Activated T-helper 9 cell treated with anti-CD3 and anti-CD28 coated beads, Interleukin-2, amount 50 U/mL, for 16 hours (primary cell): ENCODE results near the gene ASF1A.

Experiments used
- DNase-seq: peaks from one replicate; pipeline ENCODE4 v3.0.0-alpha.2; 2020; ENCODE audit warnings: low read depth

The ASF1A gene

DNA sequence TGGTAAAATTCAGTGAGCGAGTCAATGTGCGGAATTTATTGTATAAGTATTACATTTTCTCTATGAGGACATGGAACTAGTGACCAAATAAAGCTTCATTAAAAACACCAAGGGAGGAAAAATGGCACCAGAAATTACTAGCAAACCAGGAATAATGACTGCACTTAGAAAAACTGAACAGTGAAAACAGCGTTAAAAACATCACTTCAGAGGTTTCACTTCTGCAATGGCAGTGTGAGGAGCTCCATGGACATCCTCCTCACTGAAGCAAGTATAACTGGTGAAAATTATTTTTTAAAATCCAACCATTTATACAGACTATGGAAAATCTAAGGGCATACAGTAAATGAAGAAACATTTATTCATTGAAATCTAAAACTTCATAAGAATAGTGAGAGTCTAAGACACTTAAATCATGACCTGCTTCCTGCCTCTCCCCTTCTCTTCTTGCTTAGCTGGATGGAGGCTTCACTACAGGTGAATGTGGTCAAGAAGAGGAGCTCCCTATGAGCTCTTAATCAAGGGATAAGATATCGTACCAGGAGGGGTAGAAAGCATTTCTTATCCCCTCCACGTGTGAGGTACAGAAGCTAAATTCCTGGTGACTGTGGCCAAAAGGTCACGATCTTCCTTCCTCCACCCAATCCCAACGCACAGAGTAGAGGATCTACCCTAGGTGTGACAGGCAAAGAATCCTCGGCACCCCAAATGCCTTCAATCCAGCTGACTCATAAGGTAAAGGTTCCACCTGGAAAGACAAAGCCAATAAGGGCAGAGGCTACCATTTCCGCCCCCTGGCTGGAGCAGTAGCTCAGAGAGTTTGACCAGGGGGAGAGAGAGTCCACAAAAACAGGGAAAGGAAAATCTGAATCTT, 12.3 kb upstream of the ASF1A start:
- no peak for DNase-seq

DNA sequence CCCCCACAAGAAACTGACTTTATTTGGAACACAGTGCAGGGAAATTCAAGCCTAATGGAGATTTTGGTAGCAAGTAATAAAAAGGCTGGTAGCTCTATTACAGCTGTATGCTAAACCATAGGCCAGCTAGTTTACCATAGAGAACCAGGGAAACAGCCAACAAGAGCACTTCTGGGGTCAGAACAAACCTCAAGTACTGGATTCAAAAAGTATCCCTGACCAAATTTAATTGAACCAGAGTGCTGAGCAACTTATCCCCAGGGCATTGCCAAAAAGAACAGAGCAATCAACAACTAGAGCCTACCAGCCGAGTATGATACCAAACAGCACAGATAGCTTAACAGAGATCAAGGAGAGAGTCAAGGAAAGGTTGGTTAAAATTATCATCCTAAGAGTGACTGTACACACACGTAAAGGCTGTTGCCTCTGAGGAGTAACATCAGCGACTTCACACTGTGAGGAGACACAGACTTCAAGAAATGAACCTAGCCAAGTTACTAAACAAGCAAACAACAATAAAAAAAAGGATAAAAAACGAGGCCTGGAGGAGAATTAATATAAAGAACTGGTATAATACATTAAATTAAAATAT, 11.5 kb upstream of the ASF1A start:
- no peak for DNase-seq

DNA sequence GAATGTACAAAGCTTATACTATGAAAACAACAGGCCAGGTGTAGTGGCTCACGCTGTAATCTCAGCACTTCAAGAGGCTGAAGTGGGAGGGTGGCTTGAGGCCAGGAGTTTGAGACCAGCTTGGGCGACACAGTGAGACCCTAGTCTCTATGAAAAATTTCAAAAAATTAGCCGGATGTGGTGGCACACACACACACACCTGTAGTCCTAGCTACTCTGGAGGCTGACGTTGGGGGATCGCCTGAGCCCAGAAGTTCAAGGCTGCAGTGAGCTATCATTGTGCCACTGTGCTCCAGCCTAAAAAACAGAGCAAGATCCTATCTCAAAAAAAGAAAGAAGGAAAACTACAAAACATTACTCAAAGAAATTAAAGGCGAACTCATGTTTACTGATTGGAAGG, 7.3 kb upstream of the ASF1A start:
- no peak for DNase-seq

DNA sequence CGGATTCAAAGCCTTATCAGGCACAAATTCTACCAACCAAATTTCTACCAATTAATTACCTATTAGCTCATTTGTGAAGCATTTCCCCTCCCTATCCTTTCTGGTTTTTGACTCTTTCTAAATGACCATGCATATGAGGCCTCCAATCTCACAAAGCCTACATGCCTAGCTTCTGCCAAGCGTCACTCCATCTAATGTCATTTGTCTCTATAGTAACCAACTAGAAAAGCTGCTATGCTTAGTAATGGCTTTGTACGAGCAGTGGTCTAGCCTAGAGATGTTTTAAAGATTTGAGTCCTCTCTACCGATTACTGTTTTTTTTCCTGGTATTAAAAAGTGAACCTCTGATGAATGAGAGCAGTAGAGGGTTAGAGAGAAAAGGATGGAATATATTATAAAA, 4.8 kb upstream of the ASF1A start:
- no peak for DNase-seq

DNA sequence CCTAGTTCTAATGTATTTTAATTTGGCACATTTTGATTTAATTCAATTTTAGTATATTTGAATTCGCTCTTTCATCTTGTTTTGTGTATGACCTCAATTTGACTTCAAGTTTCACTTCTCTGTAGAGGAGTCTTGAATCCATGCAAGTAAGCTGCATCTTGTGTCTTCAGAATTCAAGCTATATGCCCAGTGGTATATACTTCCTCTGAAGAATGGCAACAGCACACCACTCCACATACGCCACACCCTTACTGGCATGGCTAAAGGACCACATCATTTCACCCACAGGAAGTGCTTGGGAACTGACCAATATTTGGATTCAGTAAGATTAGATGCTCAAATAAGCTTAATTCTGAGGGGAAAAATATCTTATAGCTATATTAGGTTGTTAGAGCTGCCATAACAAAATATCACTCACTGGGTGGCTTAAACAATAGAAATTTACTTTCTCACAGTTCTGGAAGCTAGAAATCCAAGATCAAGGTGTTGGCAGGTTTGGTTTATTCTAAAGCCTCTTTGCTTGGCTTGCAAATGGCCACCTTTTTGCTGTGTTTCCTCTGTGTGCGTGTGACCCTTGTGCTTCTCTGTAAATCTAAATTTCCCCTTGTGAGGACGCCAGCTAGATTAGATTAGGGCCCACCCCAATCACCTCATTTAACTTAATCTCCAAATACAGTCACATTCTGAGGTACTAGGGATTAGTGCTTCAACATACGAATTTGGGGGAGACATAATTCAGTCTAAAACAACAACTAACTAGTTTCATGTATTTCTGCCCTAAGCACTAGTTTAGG, 2.8 kb upstream of the ASF1A start:
- DNase-seq = no peak

DNA sequence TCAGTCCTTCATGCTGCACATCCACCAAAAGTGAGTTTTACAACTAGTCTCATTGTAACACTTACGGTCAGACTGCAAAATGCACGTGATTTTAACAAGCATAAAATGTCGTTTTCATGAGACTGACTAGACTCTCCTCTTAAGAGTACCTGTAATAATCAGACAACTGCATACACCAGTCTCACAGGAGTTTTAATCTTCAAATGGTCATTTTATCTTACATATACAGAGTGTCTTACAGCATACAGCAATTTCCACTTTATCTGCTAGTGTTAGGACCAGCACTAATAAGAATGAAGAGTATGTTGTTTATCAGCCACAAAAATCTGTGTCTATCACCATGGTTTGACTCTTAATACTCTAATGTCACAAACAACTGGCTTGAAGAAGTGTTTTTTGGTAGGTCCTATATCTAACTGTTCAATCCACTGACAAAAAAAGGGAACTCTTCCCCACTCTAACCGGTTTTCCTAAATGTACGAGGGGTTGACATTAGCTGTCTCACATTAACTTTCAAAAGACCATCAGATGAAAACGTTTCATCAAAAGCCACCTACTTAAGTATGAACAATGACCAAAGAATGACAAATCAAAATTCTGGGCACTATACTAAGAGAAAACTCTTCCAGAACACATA, 1.5 kb upstream of the ASF1A start:
- no peak for DNase-seq

DNA sequence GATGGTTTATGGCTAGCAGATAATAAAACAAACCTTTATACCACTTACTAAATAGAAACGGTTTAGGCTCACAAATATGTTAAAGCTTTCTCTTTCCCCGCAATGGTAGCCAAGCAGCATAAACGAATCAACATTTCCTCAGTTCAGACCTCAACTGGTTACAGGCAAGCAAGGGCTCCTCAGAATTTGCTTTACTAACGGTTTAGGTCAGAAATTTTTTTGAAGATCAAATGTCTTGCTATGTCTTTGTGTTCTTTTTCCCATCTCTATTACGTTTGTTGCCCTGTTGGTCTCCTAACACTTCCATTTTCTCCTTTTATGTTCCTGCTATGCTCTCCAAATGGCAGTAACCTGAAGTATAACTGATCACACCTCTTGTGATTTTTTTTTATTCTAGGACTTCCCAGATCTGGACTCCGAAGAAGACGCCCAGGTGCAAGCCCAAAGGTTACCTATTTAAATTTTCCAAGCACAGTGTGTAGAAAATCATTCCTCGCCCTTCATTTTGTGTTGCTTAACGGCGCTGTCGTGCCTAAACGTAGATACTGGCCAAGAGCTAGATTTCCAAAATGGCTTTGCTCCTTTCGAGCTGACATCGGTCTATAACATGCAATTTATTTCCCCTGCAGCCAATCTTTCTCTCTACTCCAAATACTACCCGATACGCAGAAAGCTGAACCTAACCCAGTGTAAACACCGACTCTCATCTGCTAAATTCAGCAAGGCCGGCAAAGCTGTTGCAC, 717 bp upstream of the ASF1A start:
- peak; percentile 9 for DNase-seq

DNA sequence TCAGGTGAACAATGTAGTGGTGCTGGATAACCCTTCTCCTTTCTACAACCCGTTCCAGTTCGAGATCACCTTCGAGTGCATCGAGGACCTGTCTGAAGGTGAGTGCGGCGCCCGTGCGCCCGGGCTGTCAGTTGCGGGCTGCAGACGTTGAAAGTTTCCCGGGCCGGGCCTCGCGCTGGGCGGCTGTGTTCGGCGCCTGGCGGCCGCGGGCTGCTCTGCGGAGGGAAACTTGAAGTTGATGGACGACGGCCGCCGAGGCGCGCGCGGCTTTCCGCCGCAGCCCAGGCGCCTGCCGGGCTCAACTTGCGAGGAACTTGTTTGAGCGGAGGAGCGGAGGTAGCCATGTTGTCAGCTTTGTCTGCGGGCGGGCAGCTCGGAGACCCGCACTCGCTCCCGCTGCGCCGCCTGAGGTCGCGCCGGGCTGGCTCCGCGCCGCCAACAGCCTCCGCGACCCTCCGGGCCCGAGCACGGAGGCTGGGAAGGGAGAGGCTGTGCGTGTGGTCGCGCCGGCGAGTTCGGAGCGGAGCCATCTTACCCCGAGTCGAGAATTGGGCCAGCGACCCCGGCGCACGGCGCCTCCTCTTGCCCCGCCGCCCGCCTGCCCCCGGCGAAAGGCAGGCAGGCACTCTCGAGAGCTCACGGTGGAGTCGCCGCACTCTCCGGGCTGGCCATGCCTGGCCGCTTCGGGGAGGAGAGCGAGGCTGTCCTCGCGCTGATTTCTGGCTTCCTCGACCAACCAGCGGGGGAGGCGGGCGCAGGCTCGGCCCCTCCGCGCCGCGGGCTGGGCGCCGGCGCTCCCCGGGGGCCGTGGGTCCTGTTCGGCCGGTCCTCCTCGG, 691 bp downstream of the ASF1A start:
- DNase-seq = peak; percentile 50

DNA sequence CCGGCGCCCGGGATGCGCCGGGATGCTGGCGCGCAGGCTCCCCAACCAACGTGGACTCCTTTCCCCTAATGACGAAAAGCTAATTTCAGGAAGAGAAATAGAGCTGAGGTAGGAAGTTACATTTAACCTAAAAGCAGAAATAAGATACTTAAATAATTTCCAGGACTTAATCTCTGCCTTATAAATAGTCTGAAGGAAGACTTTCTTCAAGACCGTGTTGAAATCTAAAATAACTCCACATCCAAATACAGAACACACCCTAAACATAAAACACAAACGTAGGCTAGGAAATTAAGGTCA, 1.3 kb downstream of the ASF1A start:
- no peak for DNase-seq

DNA sequence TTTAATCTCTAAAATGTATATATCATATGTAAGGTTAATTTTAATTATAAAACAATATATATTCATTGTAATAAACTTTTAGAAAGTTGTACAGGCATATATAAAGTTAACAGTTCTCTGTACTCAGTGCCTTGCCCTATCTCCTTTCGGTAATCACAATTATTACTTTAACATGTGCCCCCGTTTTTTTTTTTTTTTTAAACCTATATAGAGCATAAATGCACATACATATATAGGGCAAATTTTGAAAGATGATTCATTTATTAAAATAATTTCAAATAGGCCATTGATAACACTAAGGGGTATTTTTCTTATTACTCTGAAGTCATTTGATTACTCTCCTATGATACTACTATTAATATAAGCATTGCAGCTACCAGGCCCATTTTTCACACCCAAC, 1.9 kb downstream of the ASF1A start:
- DNase-seq = no peak

DNA sequence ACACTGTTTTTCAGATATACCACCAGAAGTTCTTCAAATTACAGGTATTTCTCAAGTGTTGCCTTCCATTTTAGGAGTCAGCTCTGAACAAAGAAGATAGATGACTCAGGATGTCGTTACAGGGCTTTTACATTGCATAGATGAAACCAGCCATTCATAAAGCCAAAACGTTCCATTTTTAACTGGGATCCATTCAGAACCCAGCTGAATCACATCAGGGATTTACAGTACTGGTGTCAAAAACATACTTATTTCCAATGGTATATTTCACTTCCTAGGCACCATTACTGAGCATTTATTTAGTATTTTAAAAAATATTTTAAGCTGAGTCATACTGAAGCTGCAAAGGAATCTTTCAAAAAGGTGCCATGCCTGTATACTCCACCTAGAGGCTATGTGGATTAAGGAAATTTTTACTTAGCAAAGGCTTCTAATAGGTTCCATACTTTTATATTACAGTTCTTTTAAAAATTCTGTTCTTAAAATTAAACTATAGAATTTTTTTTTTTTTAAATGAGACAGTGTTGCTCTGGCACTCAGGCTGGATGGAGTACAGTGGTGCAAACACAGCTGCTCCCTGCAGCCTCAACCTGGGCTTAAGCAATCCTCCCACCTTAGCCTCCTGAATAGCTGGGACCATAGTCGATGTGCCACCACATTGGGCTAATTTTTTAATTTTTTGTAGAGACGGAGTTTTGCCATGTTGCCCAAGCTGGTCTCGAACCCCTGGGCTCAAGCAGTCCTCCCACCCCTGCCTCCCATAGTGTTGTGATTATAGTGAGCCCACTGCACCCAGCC, 2.6 kb downstream of the ASF1A start:
- no peak for DNase-seq

DNA sequence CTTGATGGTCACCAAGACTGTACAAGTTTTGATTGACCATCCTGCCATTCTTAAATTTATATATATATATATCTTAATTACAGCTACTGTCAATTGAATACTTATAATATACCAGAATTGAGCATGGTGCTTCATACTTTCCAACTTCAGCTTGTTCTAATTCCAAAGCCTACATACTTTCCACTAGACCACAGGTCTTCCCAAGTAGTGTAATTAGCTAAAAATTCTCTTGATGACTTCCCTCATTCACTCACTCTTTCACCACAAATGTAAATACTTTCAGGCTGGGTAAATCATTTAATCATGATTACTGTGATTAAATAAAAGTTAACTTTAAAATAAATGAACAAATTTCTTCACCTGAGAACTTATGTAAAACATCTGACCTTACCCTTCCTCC, 3.4 kb downstream of the ASF1A start:
- DNase-seq = no peak

DNA sequence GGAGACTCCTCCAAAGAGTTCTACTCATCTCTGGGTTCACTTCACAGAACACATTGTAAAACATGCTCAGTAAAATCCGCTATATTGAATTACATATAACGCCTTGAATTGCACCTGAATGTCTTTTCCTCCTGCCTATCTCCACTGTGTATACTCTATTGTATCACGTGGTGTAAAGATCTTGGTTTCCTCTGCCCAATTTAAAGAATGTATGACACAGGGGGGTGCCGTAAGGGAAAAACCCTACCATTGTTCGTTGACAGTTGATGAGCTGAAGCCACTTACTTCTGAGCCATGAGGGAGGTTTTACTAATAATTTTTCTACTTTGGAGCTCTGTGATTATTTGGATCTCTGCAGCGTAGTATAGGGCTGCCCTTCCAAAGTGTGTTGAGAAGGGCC, 6.0 kb downstream of the ASF1A start:
- no peak for DNase-seq

DNA sequence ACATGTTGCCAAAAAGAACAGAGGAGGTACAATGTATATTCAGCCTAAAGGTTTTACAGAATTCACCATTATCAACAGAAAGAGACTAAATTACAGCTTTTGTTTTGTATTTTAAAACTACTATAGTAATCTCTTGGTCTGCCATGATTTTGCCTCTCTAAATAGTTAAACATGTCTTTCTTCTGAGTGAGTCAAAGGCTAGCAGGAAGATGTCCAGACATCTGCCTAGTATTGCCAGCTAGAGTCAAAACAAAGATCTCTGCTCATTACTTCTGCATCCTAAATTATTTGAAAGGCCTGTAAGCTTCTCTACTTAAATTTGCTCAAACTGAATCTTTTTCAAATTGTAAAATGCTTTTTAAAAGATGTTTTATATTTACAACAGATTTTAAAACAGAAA, 8.8 kb downstream of the ASF1A start:
- DNase-seq = no peak

DNA sequence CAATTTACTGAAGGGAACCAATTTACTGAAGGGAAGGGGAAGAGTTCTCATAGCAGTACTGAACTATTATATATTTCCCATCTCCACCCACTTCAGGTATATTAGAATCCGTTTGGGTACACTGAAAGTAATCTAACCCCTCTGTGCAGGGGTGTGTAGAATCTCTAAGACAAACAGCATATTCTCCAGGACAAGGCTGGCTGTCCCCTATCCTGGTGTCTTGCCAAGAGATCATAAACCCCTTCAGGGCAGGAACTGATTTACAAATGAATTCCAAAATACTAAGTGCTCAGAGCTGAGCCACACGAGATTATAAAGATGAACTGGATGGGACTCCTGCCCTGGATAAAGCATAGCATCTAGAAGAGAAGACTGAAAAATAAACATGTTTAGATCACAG, 9.2 kb downstream of the ASF1A start:
- no peak for DNase-seq

DNA sequence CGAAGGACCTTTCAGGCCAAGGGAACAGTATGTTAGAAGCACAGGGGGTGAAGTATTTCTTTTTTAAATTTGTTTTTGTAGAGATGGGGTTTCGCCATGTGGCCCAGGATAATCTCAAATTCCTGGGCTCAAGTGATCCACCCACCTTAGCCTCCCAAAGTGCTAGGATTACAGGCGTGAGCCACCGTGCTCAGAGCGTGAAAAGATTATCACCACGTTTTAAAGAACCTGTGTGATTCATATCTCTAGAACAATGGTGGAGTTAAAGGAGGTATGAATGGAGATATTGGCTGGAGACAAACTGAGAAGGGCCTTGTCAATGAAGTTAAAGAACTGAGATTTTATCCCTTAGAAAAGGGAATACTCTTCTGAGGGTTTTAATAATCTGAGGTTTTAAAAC, 9.7 kb downstream of the ASF1A start:
- no peak for DNase-seq

DNA sequence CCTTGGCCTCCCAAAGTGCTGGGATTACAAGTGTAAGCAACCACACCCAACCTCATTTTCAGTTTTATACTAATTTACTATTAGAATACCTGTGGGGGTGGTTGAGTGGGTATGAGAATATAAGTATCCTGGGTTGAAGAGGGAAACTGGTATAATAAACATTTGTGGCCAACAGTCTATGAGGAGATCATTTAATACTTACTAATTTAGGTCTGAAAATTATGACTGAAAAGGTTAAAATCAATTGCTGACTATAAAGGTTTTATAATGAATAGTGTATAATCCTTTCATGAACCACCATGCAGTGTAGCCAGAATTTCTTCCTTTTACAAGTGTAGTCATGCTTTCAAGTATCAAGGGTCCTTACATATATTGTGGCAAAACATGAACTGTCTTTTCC, 11.1 kb downstream of the ASF1A start:
- DNase-seq = no peak

DNA sequence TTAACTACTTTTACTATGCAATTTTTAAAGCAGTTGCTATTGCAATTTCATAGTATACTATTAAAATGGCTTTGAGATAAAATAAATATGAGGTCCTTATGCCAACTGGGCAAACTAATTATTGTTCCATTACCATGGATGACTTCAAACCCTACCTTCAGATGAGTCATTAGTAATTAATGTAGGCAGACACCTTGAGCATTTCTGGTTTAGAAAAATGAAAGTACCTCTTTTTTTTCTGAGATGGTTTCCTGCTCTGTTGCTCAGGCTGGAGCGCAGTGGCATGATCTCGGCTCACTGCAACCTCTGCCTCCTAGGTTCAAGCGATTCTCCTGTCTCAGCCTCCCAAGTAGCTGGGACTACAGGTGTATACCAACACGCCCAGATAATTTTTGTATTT, 11.9 kb downstream of the ASF1A start:
- no peak for DNase-seq

DNA sequence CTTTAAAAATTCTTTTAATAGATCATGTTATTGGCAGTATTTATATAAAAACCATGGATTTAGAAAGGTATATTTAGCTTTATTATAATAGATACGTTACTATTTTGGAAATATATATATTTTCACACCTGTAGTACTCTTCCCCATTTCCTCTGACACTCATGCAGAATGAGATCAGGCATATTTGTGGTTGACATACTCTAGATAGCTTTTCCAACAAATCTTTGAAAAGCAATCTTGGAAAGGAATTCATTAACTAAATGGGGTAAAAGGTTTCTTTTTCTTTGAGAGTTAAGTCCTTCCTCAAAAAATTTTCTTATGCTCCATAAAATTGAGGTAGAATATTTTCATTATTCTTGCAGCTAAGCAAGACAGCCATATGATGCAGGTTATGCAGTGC, 14.5 kb downstream of the ASF1A start:
- DNase-seq = no peak

DNA sequence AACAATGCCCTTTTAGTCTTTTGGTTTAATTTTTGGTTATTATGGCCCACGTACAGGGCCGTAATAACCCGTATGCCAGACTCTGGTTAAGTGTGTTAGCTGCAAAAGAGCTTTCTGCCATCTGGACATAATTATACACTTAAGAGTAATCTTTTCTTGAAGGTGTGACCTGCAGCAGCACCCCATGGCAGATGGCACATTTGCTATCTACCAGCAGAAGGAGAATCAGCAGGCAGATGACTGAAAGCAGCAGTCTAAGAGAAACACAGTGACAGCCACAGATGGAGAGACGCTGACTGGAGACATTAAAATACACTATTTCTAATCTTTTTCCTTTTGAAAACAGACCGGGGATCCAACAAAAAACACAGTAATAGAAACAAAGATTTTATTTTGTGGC, 18.7 kb downstream of the ASF1A start:
- no peak for DNase-seq
